HG02973 (cell line): ENCODE data around the gene RANBP10.

Experiments
- ATAC-seq: cut with Tn5 transposase; IDR thresholded peaks from one replicate; pipeline ENCODE4 v1.9.1; 2021; ENCODE audit warnings: moderate library complexity; ENCODE audit not compliant: unreplicated experiment

RANBP10 gene

GRCh38 chr16:67679935-67680897 is 126.1 kb downstream of the RANBP10 start:
- no peak for ATAC-seq

- ATAC-seq, result no peak
These were observed 127.9 kb downstream of the RANBP10 start for GRCh38 chr16:67678354-67679023.

GRCh38 chr16:67677712-67678111 is 128.6 kb downstream of the RANBP10 start:
- ATAC-seq, result no peak

- ATAC-seq, result no peak
These were observed 129.4 kb downstream of the RANBP10 start for GRCh38 chr16:67676939-67677338.

GRCh38 chr16:67676516-67676915 is 129.8 kb downstream of the RANBP10 start:
- no peak for ATAC-seq

- no peak for ATAC-seq
These were observed 130.4 kb downstream of the RANBP10 start for GRCh38 chr16:67675999-67676398.

- no peak for ATAC-seq
These were observed 130.8 kb downstream of the RANBP10 start for GRCh38 chr16:67675579-67675935.

- ATAC-seq, result no peak
These were observed 131.3 kb downstream of the RANBP10 start for GRCh38 chr16:67674851-67675578.

- no peak for ATAC-seq
These were observed 132.4 kb downstream of the RANBP10 start for GRCh38 chr16:67673712-67674580.
